Neural progenitor cell (in vitro differentiated cells): ENCODE results near the gene CRIP1. TPM values are rescaled to one million over a fixed set of nuclear protein-coding genes. Genes with fewer than 3 reads are reported as not detected.

Source experiments
- DNase-seq: peaks from one replicate; pipeline ENCODE4 v3.0.0-alpha.2; 2016; ENCODE audit warnings: low spot score
- H2AFZ ChIP-seq: fragments of 200-600 bp; sonication (generic); replicated peaks from 2 replicates; pipeline ENCODE4 v1.6.1; 2016; ENCODE audit warnings: antibody characterized with exemption
- H3F3A ChIP-seq: fragments of 200-600 bp; sonication (generic); 2 replicates; pipeline ENCODE4 v1.6.1; 2016; ENCODE audit warnings: antibody characterized with exemption, low read depth
- H3K27ac ChIP-seq: fragments of 200-600 bp; sonication (generic); 2 replicates; pipeline ENCODE4 v1.5.1; 2016; ENCODE audit warnings: mild to moderate bottlenecking
- H3K27me3 ChIP-seq: fragments of 200-600 bp; sonication (generic); 2 replicates; pipeline ENCODE4 v1.6.1; 2016; ENCODE audit warnings: mild to moderate bottlenecking, moderate library complexity
- H3K36me3 ChIP-seq: fragments of 200-600 bp; sonication (generic); 2 replicates; pipeline ENCODE4 v1.5.1; 2016
- H3K4me1 ChIP-seq: fragments of 200-600 bp; sonication (generic); 2 replicates; pipeline ENCODE4 v1.6.1; 2016; ENCODE audit warnings: mixed run types
- H3K4me2 ChIP-seq: fragments of 200-600 bp; sonication (generic); 2 replicates; pipeline ENCODE4 v1.6.1; 2016
- H3K4me3 ChIP-seq: fragments of 200-600 bp; sonication (generic); 2 replicates; pipeline ENCODE4 v1.5.1; 2016
- H3K79me2 ChIP-seq: fragments of 200-600 bp; sonication (generic); 2 replicates; pipeline ENCODE4 v1.6.1; 2016; ENCODE audit warnings: low read depth
- H3K9ac ChIP-seq: fragments of 200-600 bp; sonication (generic); 2 replicates; pipeline ENCODE4 v1.6.1; 2016
- H3K9me3 ChIP-seq: fragments of 200-600 bp; sonication (generic); 2 replicates; pipeline ENCODE4 v1.5.1; 2016; ENCODE audit warnings: low read depth
- H4K20me1 ChIP-seq: fragments of 200-600 bp; sonication (generic); 2 replicates; pipeline ENCODE4 v1.6.1; 2016; ENCODE audit warnings: low read depth
- H3K27ac Mint-ChIP-seq: 3 replicates; pipeline ENCODE4 v1.8.0; 2021; ENCODE audit warnings: mixed read lengths
- H3K27me3 Mint-ChIP-seq: 2 replicates; pipeline ENCODE4 v1.8.0; 2022; ENCODE audit warnings: low read depth, mild to moderate bottlenecking, inconsistent platforms, moderate library complexity, mixed read lengths; ENCODE audit not compliant: insufficient read depth
- H3K36me3 Mint-ChIP-seq: 3 replicates; pipeline ENCODE4 v1.8.0; 2021; ENCODE audit warnings: mixed read lengths
- H3K4me1 Mint-ChIP-seq: 3 replicates; pipeline ENCODE4 v1.8.0; 2021; ENCODE audit warnings: mixed read lengths
- H3K4me3 Mint-ChIP-seq: 3 replicates; pipeline ENCODE4 v1.8.0; 2021; ENCODE audit warnings: mild to moderate bottlenecking, moderate library complexity, mixed read lengths
- H3K9me3 Mint-ChIP-seq: 3 replicates; pipeline ENCODE4 v1.8.0; 2020; ENCODE audit warnings: mixed read lengths
- CTCF ChIP-seq: fragments of 200-600 bp; sonication (generic); IDR thresholded peaks from 2 replicates; pipeline ENCODE4 v1.5.1; 2017; ENCODE audit warnings: antibody characterized with exemption, mild to moderate bottlenecking
- EZH2 ChIP-seq: fragments of 200-600 bp; sonication (generic); IDR thresholded peaks from 2 replicates; pipeline ENCODE4 v1.6.1; 2017; ENCODE audit warnings: antibody characterized with exemption, mild to moderate bottlenecking, moderate library complexity
- EZH2phosphoT487 ChIP-seq: fragments of 200-600 bp; sonication (generic); IDR thresholded peaks from 2 replicates; pipeline ENCODE4 v1.6.1; 2017; ENCODE audit warnings: antibody characterized with exemption
- total RNA-seq: library from RNA; depleted of rRNA; stranded (reverse); fragments of >200 nt; gene quantifications from 2 replicates; pipeline ENCODE4 v1.2.3, GENCODE V29; 2015; ENCODE audit warnings: low replicate concordance

Gene CRIP1
- total RNA-seq, 1 donor from 2014 or later = not detected

- no peaks in the 10 kb centered on the region for H4K20me1 ChIP-seq
- TF ChIP-seq CTCF = no peak
- no peak for TF ChIP-seq EZH2phosphoT487
- TF ChIP-seq EZH2 = no peak
- Mint-ChIP-seq H3K4me1 (peaks cover 13% of the 10 kb centered on the region), H3K36me3 (no peaks in the 10 kb centered on the region), H3K4me3 (no peak overlapping the region), H3K9me3 (no peaks in the 10 kb centered on the region), H3K27me3 (peaks cover 13% of the 10 kb centered on the region), H3K27ac (no peak overlapping the region)
- H3K27me3 ChIP-seq = no peaks in the 10 kb centered on the region
- no peak for DNase-seq
- no peak overlapping the region for H3K9ac ChIP-seq
- no peaks in the 10 kb centered on the region for H3K9me3 ChIP-seq
- H2AFZ ChIP-seq = no peak overlapping the region
- no peaks in the 10 kb centered on the region for H3K79me2 ChIP-seq
- no peaks in the 10 kb centered on the region for H3K4me1 ChIP-seq
- peak overlapping the region; percentile 3 for H3K4me2 ChIP-seq
- no peaks in the 10 kb centered on the region for H3K36me3 ChIP-seq
- no peak overlapping the region for H3K4me3 ChIP-seq
- peak overlapping the region; percentile 37 for H3K27ac ChIP-seq
- H3F3A ChIP-seq = peaks cover 5% of the 10 kb centered on the region
These were observed 12.8 kb downstream of the CRIP1 start for GRCh38 chr14:105499256-105500035.

- H3K79me2 ChIP-seq = no peaks in the 10 kb centered on the region
- TF ChIP-seq EZH2 (no peak), EZH2phosphoT487 (no peak), CTCF (no peak)
- no peak overlapping the region for H3K9ac ChIP-seq
- Mint-ChIP-seq H3K27me3 (peaks cover 9% of the 10 kb centered on the region), H3K36me3 (no peaks in the 10 kb centered on the region), H3K4me3 (no peak overlapping the region), H3K27ac (no peak overlapping the region), H3K9me3 (no peaks in the 10 kb centered on the region), H3K4me1 (peaks cover 13% of the 10 kb centered on the region)
- peaks cover 5% of the 10 kb centered on the region for H3F3A ChIP-seq
- H3K36me3 ChIP-seq = no peaks in the 10 kb centered on the region
- DNase-seq = no peak
- H4K20me1 ChIP-seq = no peaks in the 10 kb centered on the region
- no peak overlapping the region for H3K27ac ChIP-seq
- no peak overlapping the region for H3K4me3 ChIP-seq
- no peaks in the 10 kb centered on the region for H3K27me3 ChIP-seq
- H3K4me1 ChIP-seq = no peaks in the 10 kb centered on the region
- H3K4me2 ChIP-seq = no peak overlapping the region
- no peak overlapping the region for H2AFZ ChIP-seq
- H3K9me3 ChIP-seq = no peaks in the 10 kb centered on the region
These were observed 13.5 kb downstream of the CRIP1 start for GRCh38 chr14:105500036-105500725.

DNA sequence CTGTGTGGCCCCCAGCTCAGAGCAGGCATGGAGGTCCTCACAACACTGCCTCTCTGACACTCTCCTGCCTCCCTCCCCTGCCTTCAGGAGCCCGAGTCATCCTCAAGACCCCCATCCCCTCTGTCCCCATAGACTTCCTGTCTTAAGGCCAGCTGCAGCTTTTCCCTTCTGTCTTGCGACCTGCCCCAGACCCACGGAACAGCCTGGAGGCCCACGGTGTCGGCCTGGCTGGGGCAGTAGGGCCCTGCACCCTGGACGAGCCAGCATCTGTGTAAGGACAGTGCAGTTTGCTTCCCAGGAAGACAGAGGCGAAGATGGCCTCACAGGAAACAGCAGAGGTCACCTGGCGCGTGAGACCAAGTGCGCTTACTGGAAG, 14.0 kb downstream of the CRIP1 start:
- Histone ChIP-seq H3K27me3 (no peaks in the 10 kb centered on the region), H3K4me1 (no peaks in the 10 kb centered on the region), H2AFZ (no peak overlapping the region), H3K27ac (no peak overlapping the region), H3K79me2 (no peaks in the 10 kb centered on the region), H3F3A (peaks cover 5% of the 10 kb centered on the region), H3K4me2 (no peak overlapping the region), H4K20me1 (no peaks in the 10 kb centered on the region), H3K9ac (no peak overlapping the region), H3K4me3 (no peak overlapping the region), H3K36me3 (no peaks in the 10 kb centered on the region), H3K9me3 (no peaks in the 10 kb centered on the region)
- peaks cover 15% of the 10 kb centered on the region for H3K4me1 Mint-ChIP-seq
- no peak for TF ChIP-seq EZH2phosphoT487
- no peak for TF ChIP-seq EZH2
- TF ChIP-seq CTCF = no peak
- no peak for DNase-seq
- H3K27me3 Mint-ChIP-seq = peaks cover 9% of the 10 kb centered on the region
- H3K36me3 Mint-ChIP-seq = no peaks in the 10 kb centered on the region
- no peaks in the 10 kb centered on the region for H3K9me3 Mint-ChIP-seq
- no peak overlapping the region for H3K4me3 Mint-ChIP-seq
- no peak overlapping the region for H3K27ac Mint-ChIP-seq
